ENCODE results near the gene AKAP11.

AKAP11 gene

DNA sequence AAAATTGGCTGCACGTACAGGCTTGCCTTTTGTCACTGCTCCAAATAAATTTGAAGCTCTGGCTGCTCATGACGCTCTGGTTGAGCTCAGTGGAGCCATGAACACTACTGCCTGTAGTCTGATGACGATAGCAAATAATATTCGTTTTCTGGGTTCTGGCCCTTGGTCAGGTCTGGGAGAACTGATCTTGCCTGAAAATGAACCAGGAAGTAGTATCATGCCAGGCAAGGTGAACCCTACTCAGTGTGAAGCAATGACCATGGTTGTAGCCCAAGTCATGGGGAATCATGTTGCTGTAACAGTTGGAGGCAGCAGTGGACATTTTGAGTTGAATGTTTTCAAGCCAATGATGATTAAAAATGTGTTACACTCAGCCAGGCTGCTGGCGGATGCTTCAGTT lies 16.1 kb upstream of the AKAP11 start:
- no peak for DNase-seq (ENCODE audit: low read depth)
- H3K4me3 ChIP-seq (ENCODE audit: control insufficient read depth, low read depth, low read length): no peak overlapping the region
- TF ChIP-seq, protein P1, sequence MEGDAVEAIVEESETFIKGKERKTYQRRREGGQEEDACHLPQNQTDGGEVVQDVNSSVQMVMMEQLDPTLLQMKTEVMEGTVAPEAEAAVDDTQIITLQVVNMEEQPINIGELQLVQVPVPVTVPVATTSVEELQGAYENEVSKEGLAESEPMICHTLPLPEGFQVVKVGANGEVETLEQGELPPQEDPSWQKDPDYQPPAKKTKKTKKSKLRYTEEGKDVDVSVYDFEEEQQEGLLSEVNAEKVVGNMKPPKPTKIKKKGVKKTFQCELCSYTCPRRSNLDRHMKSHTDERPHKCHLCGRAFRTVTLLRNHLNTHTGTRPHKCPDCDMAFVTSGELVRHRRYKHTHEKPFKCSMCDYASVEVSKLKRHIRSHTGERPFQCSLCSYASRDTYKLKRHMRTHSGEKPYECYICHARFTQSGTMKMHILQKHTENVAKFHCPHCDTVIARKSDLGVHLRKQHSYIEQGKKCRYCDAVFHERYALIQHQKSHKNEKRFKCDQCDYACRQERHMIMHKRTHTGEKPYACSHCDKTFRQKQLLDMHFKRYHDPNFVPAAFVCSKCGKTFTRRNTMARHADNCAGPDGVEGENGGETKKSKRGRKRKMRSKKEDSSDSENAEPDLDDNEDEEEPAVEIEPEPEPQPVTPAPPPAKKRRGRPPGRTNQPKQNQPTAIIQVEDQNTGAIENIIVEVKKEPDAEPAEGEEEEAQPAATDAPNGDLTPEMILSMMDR (conservative IDR thresholded peaks at IDR 0.05; ENCODE audit: control insufficient read depth, insufficient read depth, low read depth, low read length): no peak

DNA sequence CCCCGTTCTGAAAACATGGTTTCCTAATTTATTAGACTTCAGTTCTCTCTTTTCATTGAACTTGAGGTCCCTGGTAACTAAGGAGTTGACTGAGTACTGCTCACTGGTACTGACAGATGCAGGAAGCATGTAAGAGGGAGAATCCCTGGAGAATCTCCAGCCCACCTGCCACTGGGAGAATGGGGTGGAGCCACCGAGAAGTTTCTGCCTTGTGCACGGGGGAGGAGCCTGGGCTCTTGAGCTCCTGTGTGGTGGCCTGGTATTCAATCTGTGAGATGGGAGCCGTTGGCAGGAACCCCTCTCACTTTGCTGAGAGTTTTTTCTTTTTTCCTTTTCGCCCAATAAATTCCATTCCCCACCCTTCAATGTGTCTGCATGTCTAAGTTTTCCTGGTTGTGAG lies 13.2 kb upstream of the AKAP11 start:
- DNase-seq (ENCODE audit: low read depth): no peak
- no peak overlapping the region for H3K4me3 ChIP-seq (ENCODE audit: control insufficient read depth, low read depth, low read length)
- TF ChIP-seq, protein P1 (conservative IDR thresholded peaks at IDR 0.05; ENCODE audit: control insufficient read depth, insufficient read depth, low read depth, low read length): no peak

DNA sequence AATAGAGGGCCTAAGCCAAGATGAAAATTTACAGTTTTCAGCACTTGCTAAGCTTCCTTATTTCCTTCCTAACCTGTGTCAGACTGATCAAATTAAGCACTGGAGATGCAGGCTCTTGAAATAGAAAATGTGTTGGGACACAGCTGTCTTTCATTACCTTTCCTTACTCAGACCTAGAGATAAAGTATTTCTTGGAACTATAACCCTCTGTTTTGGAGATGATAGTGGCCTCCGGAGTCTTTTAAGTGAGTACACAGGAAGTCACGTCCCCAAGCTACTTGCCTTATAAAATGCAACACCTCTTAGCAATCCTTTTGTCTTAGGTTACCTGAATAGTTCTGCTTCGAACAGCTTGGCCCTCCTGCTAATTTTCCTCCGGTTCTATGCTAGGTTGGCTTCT lies 12.4 kb upstream of the AKAP11 start:
- TF ChIP-seq, protein P1 (conservative IDR thresholded peaks at IDR 0.05; ENCODE audit: control insufficient read depth, insufficient read depth, low read depth, low read length): no peak
- no peak for DNase-seq (ENCODE audit: low read depth)
- no peak overlapping the region for H3K4me3 ChIP-seq (ENCODE audit: control insufficient read depth, low read depth, low read length)

GRCh38 chr13:42260903-42261654 lies 10.9 kb upstream of the AKAP11 start:
- TF ChIP-seq, protein P1 (conservative IDR thresholded peaks at IDR 0.05; ENCODE audit: control insufficient read depth, insufficient read depth, low read depth, low read length): no peak
- no peak overlapping the region for H3K4me3 ChIP-seq (ENCODE audit: control insufficient read depth, low read depth, low read length)
- DNase-seq (ENCODE audit: low read depth): no peak

DNA sequence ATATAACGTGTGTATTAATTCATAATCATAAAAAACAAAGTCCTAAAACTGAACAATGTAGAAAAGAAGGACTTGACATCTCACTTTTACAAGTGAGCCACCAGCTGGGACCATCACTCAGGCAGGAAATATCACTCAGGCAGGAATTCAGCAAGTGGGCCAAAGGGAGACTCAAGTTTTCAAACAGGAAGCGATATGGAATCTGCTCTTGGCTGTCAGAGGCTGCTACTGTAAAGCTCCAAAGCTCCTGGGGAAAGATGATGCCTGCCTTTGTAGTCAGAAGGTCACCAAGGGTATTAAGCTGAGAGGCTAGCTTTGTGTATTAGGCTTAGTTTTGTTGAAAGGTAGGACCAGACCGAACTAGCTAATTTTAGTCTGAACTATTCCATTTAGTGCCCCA lies 5.5 kb upstream of the AKAP11 start:
- TF ChIP-seq, protein P1 (conservative IDR thresholded peaks at IDR 0.05; ENCODE audit: control insufficient read depth, insufficient read depth, low read depth, low read length): no peak
- DNase-seq (ENCODE audit: low read depth): peak; percentile 59
- no peak overlapping the region for H3K4me3 ChIP-seq (ENCODE audit: control insufficient read depth, low read depth, low read length)

DNA sequence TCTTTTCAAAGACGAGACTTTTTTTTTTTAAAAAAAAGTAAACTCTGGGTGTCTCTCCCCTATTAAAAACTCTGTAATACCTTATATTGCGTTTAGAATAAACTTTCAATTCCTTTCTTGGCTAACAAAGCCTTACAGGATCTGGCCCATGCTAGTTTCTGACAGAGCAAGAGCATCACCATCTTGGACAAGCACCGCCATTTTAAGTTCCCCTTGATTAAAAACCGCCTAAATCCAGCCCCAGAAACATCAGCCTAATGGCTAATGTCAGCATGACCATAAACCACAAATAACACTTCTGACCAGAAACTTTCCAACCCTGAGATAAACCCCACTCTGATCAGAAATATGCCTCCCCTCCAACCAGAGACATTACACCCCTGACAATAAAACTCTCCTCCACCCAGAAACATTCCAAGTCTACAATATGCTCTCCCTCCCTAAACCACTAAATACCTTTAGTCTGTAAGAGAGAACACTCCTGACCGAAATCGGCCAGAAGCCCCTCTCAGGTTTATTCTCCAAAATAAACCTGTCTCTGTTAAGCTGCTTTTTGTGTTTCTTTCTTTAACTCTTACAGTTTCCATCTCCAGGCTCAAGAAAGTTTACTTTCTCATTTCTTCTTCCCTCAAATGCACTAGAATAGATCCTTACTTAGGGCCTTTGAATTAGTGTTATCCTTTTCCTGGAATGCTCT lies 1.6 kb upstream of the AKAP11 start:
- no peak overlapping the region for H3K4me3 ChIP-seq (ENCODE audit: control insufficient read depth, low read depth, low read length)
- no peak for DNase-seq (ENCODE audit: low read depth)

More for the DNA sequence above, 1.6 kb upstream of the AKAP11 start:
- TF ChIP-seq, protein P1 (conservative IDR thresholded peaks at IDR 0.05; ENCODE audit: control insufficient read depth, insufficient read depth, low read depth, low read length): no peak
